GM18502 (cell line): ENCODE measurements around the gene MRPL10.

ENCODE experiments used
- ATAC-seq: cut with Tn5 transposase; IDR thresholded peaks from one replicate; pipeline ENCODE4 v1.9.1; 2021; ENCODE audit warnings: mild to moderate bottlenecking; ENCODE audit not compliant: unreplicated experiment, poor library complexity

MRPL10 gene

GRCh38 chr17:47818002-47818695, 13.2 kb downstream of the MRPL10 start:
- no peak for ATAC-seq

- ATAC-seq = no peak
Measured at GRCh38 chr17:47816947-47817346, 14.4 kb downstream of the MRPL10 start.

DNA sequence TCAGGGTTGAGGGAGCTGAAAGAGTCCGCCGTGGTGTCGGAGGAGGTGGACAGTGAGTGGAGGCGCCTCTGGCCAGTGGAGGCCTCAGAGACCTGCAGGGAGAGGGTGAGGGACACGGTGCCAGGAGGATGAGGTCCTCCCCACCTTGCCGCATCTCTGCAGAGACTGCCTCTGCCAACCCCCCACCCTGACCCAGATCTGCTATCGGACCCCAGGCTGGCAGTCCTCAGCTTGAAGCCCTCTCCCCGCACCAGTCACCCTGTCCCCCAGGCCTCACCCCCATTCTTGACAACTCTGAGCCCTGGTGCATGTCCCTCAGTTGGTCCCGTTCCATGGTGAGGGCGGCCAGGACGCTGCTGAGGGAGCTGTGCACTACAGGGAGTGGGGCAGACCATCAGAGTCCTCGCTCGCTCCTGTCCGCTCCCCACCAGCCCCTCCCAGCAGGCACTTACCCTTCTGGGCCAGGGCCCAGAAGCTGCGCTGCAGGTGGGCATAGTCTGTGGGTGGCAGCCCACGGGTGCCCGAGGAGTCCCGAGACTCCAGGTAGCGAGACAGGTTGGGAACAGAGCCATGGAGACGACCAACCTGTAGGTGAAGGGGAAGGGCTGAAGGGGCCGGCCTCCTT, 15.1 kb downstream of the MRPL10 start:
- no peak for ATAC-seq

- no peak for ATAC-seq
Measured at GRCh38 chr17:47815106-47815918, 16.0 kb downstream of the MRPL10 start.

DNA sequence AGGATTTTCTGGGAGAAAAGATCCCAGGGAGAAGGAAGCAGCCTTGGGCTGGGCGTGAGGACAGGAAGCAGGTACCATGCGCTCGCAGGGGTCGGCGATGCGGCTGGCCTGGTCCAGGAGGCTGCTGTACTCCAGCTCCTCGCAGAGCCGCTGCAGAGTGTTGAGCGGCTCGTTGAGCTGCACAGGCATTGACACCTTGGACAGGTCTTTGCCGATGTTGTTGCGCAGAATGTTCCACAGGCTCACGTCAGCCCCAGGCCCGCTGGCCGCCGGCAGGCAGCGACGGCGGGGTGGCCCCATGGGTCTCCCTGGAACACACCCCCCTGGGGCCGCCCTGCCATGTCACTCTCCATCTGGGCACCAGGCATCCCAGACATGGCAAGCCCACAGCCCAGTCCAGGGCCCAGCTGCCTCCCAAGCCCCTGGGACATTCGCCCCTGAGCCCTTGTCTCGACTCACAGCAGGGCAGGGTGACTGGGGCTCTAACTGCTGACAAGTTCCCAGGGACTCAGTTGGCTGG, 17.8 kb downstream of the MRPL10 start:
- no peak for ATAC-seq

DNA sequence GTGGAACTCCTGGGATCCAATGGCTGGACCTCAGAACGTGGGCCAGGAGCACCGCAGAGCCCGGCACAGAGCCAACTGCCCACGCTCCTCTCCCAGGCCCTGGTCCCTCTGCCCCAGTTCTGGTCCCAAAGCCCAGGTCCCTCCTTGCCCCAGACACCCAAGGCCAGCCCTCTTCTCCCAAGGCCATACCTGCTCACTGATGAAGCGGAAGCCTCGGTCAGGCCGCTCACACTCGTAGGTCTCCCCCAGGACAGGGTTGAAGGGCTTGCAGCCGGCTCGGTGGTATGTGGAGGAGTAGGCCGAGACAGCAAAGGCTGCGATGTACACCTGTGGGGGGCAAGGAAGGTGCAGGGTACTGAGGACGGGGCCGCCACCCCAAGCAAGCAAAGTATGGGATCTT, 18.3 kb downstream of the MRPL10 start:
- ATAC-seq = no peak

DNA sequence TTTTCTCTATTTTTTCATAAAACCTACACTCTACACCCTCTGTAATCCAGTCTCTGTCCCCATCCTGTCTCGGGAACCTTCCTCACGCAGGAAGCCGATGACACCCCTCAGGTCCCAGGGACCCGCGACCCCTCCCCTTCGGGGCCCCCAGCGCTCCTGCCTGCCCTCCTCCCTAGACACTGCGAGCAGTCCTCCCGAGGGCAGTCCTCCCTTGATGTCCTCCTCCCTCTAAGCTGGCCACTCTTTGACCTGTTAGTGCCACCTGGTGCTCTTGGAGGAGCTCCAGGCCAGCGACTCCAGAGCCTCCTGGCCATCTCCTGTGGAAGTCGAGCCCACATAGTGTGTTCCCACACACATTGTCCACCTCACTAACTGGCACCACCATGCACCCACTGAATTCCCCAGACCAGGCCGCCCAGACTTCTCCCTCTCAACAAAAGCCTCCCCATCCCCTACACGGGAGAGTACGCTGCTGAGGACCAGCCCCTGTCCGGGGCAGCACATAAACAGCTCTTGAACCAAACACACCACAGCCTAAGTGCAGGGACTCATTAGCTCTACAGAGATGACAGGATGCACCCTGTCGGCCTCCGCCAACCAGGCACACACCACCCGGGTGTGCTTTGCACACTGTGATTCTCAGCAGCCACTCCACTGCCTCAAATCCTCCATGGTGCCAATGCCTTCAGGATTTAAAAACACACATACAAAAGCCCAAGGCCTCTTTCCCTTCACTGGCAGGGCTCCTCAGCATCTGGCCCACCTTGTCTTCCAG, 19.0 kb downstream of the MRPL10 start:
- no peak for ATAC-seq

DNA sequence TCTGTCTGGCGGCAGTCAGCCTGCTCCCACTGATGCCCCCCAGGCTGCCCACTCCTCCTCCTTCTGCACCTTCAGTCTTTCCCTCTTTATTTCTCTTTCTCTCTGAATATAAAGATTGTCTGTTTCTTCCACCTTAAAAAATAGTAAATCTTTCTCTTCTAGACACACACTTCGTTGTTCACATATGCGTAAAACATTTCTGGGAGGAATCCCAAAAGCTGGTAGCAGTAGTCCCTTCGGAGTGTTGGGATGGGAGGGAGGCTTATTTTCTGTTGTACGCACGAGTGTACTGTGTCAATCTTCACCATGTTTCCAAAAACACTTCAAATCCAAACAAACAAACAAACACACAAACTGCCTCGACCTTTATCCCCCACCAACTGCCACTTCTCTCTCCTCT, 19.6 kb downstream of the MRPL10 start:
- ATAC-seq = no peak

- no peak for ATAC-seq
Measured at GRCh38 chr17:47810901-47811635, 20.3 kb downstream of the MRPL10 start.

DNA sequence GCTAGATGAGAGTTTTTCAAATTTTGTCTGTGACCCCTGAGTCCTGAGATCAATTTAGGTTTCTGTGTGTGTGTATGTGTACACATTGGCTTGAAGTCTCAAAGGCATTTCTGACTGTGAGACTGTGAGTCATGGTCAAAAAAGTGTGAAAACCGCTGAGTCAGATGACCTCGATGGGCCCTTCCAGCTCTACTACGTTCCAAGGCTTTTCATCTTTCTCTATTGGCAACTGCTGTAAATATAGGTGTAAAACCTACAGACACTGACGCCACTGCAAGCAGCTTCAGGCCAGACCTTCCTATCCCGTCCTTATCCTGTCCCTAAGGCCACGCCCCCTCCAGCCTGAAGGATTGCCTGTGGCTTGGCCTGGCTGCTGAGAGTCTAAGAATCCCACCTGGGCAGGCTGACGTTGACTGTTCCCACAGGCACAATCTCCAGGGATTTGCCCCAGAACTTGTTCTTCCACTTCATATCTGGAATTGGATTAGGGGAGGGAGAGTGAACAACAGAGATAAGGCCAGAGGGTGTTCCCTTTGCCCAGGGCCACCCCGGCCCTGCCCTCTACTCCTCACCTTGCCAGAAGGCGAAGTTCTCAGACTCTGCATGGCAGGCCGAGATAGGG, 21.0 kb downstream of the MRPL10 start:
- no peak for ATAC-seq

- no peak for ATAC-seq
Measured at GRCh38 chr17:47808830-47809480, 22.4 kb downstream of the MRPL10 start.

- no peak for ATAC-seq
Measured at GRCh38 chr17:47808036-47808829, 23.1 kb downstream of the MRPL10 start.

- no peak for ATAC-seq
Measured at GRCh38 chr17:47807421-47807820, 23.9 kb downstream of the MRPL10 start.

DNA sequence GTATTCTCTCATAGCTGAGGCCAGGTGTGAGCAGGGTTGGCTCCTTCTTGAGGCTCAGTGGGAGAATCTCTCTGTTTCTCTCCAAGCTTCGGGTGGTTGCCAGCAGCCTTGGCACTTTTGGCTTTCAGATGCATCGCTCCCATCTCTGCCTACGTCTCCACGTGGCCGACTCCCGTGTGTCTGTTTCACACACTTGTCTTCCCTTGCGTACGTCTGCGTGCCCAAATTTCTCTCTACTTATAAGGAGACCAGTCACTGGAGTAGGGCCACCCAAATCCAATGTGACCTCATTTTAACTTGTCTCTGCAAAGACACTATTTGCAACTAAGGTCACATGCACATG, 24.5 kb downstream of the MRPL10 start:
- ATAC-seq = no peak

DNA sequence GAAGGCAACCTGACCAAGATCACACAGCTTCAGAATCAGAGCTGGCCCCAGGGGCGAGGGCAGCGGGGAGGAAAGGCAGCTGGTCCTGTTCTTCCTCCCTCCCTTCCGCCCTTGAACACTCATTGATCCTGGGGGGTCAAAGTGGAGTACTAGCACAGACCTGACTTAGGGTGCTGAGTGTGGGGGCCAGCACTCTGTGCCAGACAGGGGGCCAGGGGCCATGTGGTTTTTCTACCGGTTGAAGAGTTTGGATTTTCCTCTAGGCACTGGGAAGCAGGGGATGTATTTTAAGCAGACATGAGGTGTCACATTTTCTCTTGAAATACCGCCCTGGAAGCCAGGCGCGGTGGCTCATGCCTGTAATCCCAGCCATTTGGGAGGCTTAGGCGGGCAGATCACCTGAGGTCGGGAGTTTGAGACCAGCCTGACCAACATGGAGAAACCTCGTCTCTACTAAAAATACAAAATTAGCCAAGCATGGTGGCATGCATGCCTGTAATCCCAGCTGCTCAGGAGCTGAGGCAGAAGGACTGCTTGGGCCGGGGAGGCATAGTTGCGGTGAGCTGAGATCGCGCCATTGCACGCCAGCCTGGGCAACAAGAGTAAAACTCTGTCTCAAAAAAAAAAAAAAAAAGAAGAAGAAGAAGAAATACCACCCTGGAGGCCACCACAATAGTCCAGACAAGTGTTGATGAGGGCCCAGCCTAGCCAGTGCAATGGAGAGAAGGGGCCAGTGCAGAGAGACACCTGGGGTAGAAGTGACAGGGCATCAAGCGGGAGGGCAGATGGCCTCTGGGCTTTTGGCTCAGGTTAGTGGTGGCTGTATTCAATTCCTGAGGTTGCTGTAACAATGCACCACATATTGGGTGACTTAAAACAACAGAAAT, 25.1 kb downstream of the MRPL10 start:
- ATAC-seq = no peak

GRCh38 chr17:47804461-47804860, 26.9 kb downstream of the MRPL10 start:
- ATAC-seq = no peak

GRCh38 chr17:47803751-47804150, 27.6 kb downstream of the MRPL10 start:
- ATAC-seq = no peak
